Panc1 (cell line): ENCODE measurements around the gene RNF225. TPM values are rescaled to one million over a fixed set of nuclear protein-coding genes. Genes with fewer than 3 reads are reported as not detected.
"Not testable (repeated sequence)": the region's sequence is repeated elsewhere in the genome, so short reads cannot be mapped to it uniquely, and the experiment has no call there.

Experiments
- ATAC-seq: fragments of 200-7000 bp; cut with Tn5 transposase; 2 replicates; pipeline ENCODE4 v1.9.1; 2020; ENCODE audit warnings: mild to moderate bottlenecking, moderate library complexity
- BruUV-seq: library from RNA; stranded (reverse); fragments of 400-500 nt; replicated peaks from 2 replicates; lab custom pipeline; 2021; lab: Mats Ljungman, UMichigan
- CTCF ChIA-PET: fragments of 300-600 bp; sonication (Branson Sonifier 250); formaldehyde crosslinking; loops from one replicate; lab custom pipeline; 2022; ENCODE audit warnings: antibody characterized with exemption; lab: Charles Lee
- POLR2A ChIA-PET: fragments of 300-600 bp; sonication (Branson Sonifier 250); formaldehyde crosslinking; loops from one replicate; lab custom pipeline; 2022; ENCODE audit warnings: antibody characterized with exemption; lab: Charles Lee
- DNase-seq: peaks from one replicate; pipeline ENCODE4 v3.0.0-alpha.2; 2010; ENCODE audit warnings: low read depth, low spot score
- H3K27ac ChIP-seq: 2 replicates; pipeline ENCODE4 v1.5.1; 2011; ENCODE audit warnings: mild to moderate bottlenecking, low read length, inconsistent platforms
- H3K27me3 ChIP-seq: fragments of 200-500 bp; sonication (Bioruptor generic); 2 replicates; pipeline ENCODE4 v1.6.0; 2014; ENCODE audit warnings: low read length, inconsistent platforms; ENCODE audit not compliant: control insufficient read depth, insufficient read depth
- H3K36me3 ChIP-seq: fragments of 200-500 bp; sonication (Bioruptor generic); 2 replicates; pipeline ENCODE4 v1.5.1; 2014; ENCODE audit warnings: inconsistent platforms, mild to moderate bottlenecking, low read length, moderate library complexity; ENCODE audit not compliant: control insufficient read depth, insufficient read depth
- H3K4me1 ChIP-seq: 2 replicates; pipeline ENCODE4 v1.5.1; 2011; ENCODE audit warnings: inconsistent platforms, mild to moderate bottlenecking, low read length, moderate library complexity; ENCODE audit not compliant: control insufficient read depth, insufficient read depth
- H3K4me3 ChIP-seq, 2 experiments: 2 replicates each; pipeline ENCODE4 v1.5.1; 2011 to 2012; ENCODE audit warnings: low read depth in 2 of 2, low read length in 2 of 2, mild to moderate bottlenecking in 2 of 2, inconsistent platforms in 1 of 2, moderate library complexity in 1 of 2
- H3K9me3 ChIP-seq: fragments of 200-500 bp; sonication (Bioruptor generic); 2 replicates; pipeline ENCODE4 v1.5.1; 2014; ENCODE audit warnings: low read depth, mild to moderate bottlenecking, inconsistent platforms, low read length, moderate library complexity; ENCODE audit not compliant: control insufficient read depth, insufficient read depth
- CTCF ChIP-seq: fragments of 450-650 bp; IDR thresholded peaks from 2 replicates; pipeline ENCODE4 v1.5.1; 2017; ENCODE audit warnings: mild to moderate bottlenecking
- POLR2AphosphoS5 ChIP-seq: IDR thresholded peaks from 2 replicates; pipeline ENCODE4 v1.6.1; 2012; ENCODE audit warnings: mild to moderate bottlenecking, low read depth, low read length, moderate library complexity
- REST ChIP-seq, 2 experiments: IDR thresholded peaks; 2 replicates each; pipeline ENCODE4 v1.6.1; 2011 to 2012; ENCODE audit warnings: low read depth in 2 of 2, control low read depth in 1 of 2, low read length in 1 of 2, mild to moderate bottlenecking in 1 of 2, moderate library complexity in 1 of 2; ENCODE audit not compliant: insufficient read depth in 1 of 2
- SIN3A ChIP-seq: IDR thresholded peaks from 2 replicates; pipeline ENCODE4 v1.6.1; 2012; ENCODE audit warnings: low read depth, mild to moderate bottlenecking, low read length, moderate library complexity, borderline replicate concordance; ENCODE audit not compliant: insufficient read depth
- TCF7L2 ChIP-seq: IDR thresholded peaks from 2 replicates; pipeline ENCODE4 v1.6.1; 2011; ENCODE audit warnings: mild to moderate bottlenecking, low read depth, low read length, inconsistent platforms
- in situ Hi-C: cut with HindIII; loops from 2 replicates; pipeline ENCODE4 v1.10.0; 2016; ENCODE audit warnings: low sequenced_read_pairs, low pct_unique_long_range_greater_than_20kb
- intact Hi-C: fragments of 100-400 bp; cut with micrococcal nuclease; formaldehyde crosslinking; loops from one replicate; pipeline ENCODE4 v1.10.0; 2022; ENCODE audit not compliant: unreplicated experiment
- total RNA-seq: library from RNA; stranded (reverse); gene quantifications from one replicate; pipeline ENCODE4 v1.2.1, GENCODE V29; 2021; ENCODE audit not compliant: unreplicated experiment

Gene RNF225
- total RNA-seq, 1 experiment from 2014 or later = 1.6 TPM

- ATAC-seq = no peak
- Histone ChIP-seq H3K4me1 (no peaks in the 10 kb centered on the region), H3K9me3 (no peaks in the 10 kb centered on the region), H3K27me3 (no peaks in the 10 kb centered on the region), H3K36me3 (no peaks in the 10 kb centered on the region), H3K27ac (no peak overlapping the region), H3K4me3 (no peak overlapping the region)
- in situ Hi-C loops (no loop called here), intact Hi-C loops (no loop called here)
- no TSS peak for BruUV-seq
- POLR2A ChIA-PET = interaction anchor here (0.6 to 1.3 kb wide), 2 partner anchors 12 to 28 kb away, joined by 5 to 6 read pairs; partner anchors contain the start of gene ZNF497
- TF ChIP-seq REST (IDR thresholded peaks at IDR 0.05; ENCODE audit: insufficient read depth in 1 of 2, low read depth in 2 of 2, low read length in 1 of 2) (no peak), SIN3A (no peak), POLR2AphosphoS5 (no peak), TCF7L2 (no peak), CTCF (no peak)
- CTCF ChIA-PET = no interaction called here
- DNase-seq = no peak
Observed at GRCh38 chr19:58374200-58374599, 21.3 kb upstream of the RNF225 start.

GRCh38 chr19:58376724-58377123 lies 18.7 kb upstream of the RNF225 start:
- H3K4me1 ChIP-seq, H3K4me3 ChIP-seq, intact Hi-C loops, in situ Hi-C loops, BruUV-seq, H3K27me3 ChIP-seq, DNase-seq, H3K9me3 ChIP-seq, ATAC-seq, H3K27ac ChIP-seq, H3K36me3 ChIP-seq, POLR2A ChIA-PET: not testable (repeated sequence)
- CTCF ChIA-PET = interaction anchor here (0.7 kb wide), 1 partner anchor 25 kb away, joined by 5 read pairs; no protein-coding TSS in a partner anchor

GRCh38 chr19:58379246-58379645 lies 16.2 kb upstream of the RNF225 start:
- Histone ChIP-seq H3K4me1 (peaks cover 15% of the 10 kb centered on the region), H3K9me3 (no peaks in the 10 kb centered on the region), H3K4me3 (no peak overlapping the region; a peak in 1 of 4 replicates), H3K27ac (no peak overlapping the region), H3K36me3 (no peaks in the 10 kb centered on the region), H3K27me3 (no peaks in the 10 kb centered on the region)
- POLR2A ChIA-PET = interaction anchor here (0.5 kb wide), 1 partner anchor 19 kb away, joined by 11 read pairs; no protein-coding TSS in a partner anchor
- no peak for DNase-seq
- no peak for TF ChIP-seq TCF7L2
- TF ChIP-seq SIN3A = no peak
- TF ChIP-seq REST (IDR thresholded peaks at IDR 0.05; ENCODE audit: insufficient read depth in 1 of 2, low read depth in 2 of 2, low read length in 1 of 2) = no peak
- no peak for TF ChIP-seq CTCF
- no peak for TF ChIP-seq POLR2AphosphoS5
- intact Hi-C loops = no loop called here
- CTCF ChIA-PET = no interaction called here
- ATAC-seq = no peak
- in situ Hi-C loops = no loop called here
- BruUV-seq = no TSS peak
